ENCODE results near the gene DOLK. TPM values are rescaled to one million over a fixed set of nuclear protein-coding genes. Genes with fewer than 3 reads are reported as not detected.

DOLK gene
- total RNA-seq, 3 donors from 2014 or later = 11.1 to 16.2 (median 14.3) TPM

DNA sequence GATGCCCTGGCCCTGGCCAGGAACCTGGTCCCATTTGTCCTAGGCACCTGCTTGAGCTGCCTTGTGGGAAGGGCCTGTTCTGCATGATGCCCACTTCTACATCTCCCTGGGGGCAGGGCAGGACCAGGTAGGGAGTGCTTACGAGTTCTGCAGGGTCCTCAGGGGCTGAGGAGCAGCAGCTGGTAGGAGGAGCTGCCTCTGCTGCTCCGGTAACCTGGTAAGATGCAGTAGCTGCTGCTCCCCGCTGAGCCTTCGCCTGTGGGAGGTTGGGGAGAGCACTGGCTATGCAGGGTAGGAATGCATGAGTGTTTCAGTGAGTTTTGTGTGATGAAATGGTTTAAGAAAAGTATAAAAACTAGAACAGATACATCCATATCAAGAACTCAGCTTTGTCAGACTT, 51.8 kb downstream of the DOLK start:
- DNase-seq (ENCODE audit: low spot score in 2 of 2) = no peak
- Histone ChIP-seq H3K9me3 (no peaks in the 10 kb centered on the region), H3K4me1 (peaks cover 17 to 39% of the 10 kb centered on the region in 2 donors), H3K27me3 (no peaks in the 10 kb centered on the region), H3K27ac (peak overlapping the region; percentile 31 to 39), H3K4me3 (no peak overlapping the region), H3K36me3 (no peaks in the 10 kb centered on the region)
- TF ChIP-seq POLR2AphosphoS5 (IDR thresholded peaks at IDR 0.05) = no peak
- intact Hi-C loops (cut with DNase I; ENCODE audit: low total_unique reads) = no loop called here

Other genes with a start within 250 kb of the DOLK start
- 1 to 10 TPM; 2.6 to 8.5 (median 7.0) TPM for gene PKN3, start 245.1 kb downstream of the DOLK start, total RNA-seq
- gene ZDHHC12, start 223.5 kb downstream of the DOLK start, total RNA-seq = 10 to 100 TPM; 15.7 to 33.7 (median 30.2) TPM
- 10 to 100 TPM; 31.2 to 42.9 (median 34.1) TPM for gene ZER1, start 175.7 kb downstream of the DOLK start, total RNA-seq
- gene TBC1D13, start 160.3 kb downstream of the DOLK start, total RNA-seq = 10 to 100 TPM; 14.4 to 20.0 (median 16.2) TPM
- 10 to 100 TPM; 25.6 to 39.7 (median 25.8) TPM for gene ENDOG, start 129.1 kb downstream of the DOLK start, total RNA-seq
- gene SPOUT1, start 117.8 kb downstream of the DOLK start, total RNA-seq = 10 to 100 TPM; 23.0 to 40.0 (median 31.5) TPM
- 1 to 10 TPM; 3.0 to 7.6 (median 7.2) TPM for gene KYAT1, start 65.7 kb downstream of the DOLK start, total RNA-seq
- gene LRRC8A, start 65.5 kb downstream of the DOLK start, total RNA-seq = 10 to 100 TPM; 26.1 to 52.7 (median 40.6) TPM
- 10 to 100 TPM; 24.3 to 67.0 (median 44.8) TPM for gene PHYHD1, start 26.6 kb downstream of the DOLK start, total RNA-seq
- gene NUP188, start 96 bp upstream of the DOLK start, total RNA-seq = 10 to 100 TPM; 32.3 to 49.5 (median 36.0) TPM
- gene SH3GLB2, start 80.7 kb upstream of the DOLK start, total RNA-seq = 100 to 1,000 TPM in 2 of 3 donors, 10 to 100 TPM in 1; 59.2 to 227 (median 150) TPM
- 10 to 100 TPM; 25.3 to 28.8 (median 27.9) TPM for gene MIGA2, start 89.0 kb upstream of the DOLK start, total RNA-seq
- gene DOLPP1, start 133.5 kb upstream of the DOLK start, total RNA-seq = 1 to 10 TPM; 5.6 to 9.2 (median 8.6) TPM
- 10 to 100 TPM; 18.7 to 74.7 (median 35.7) TPM for gene CRAT, start 163.2 kb upstream of the DOLK start, total RNA-seq
- gene PTPA, start 163.8 kb upstream of the DOLK start, total RNA-seq = 10 to 100 TPM; 34.2 to 83.4 (median 71.1) TPM
- gene IER5L, start 230.7 kb upstream of the DOLK start, total RNA-seq = 10 to 100 TPM in 2 of 3 donors, 1 to 10 TPM in 1; 4.3 to 18.4 (median 18.1) TPM